B cell (primary cell): ENCODE results near the gene HIRIP3. TPM values are rescaled to one million over a fixed set of nuclear protein-coding genes. Genes with fewer than 3 reads are reported as not detected.
A peak's percentile ranks its signal among the peaks of the same experiment; 100 is the strongest.

Source experiments
- ATAC-seq: fragments of 200-7000 bp; cut with Tn5 transposase; one replicate; pipeline ENCODE4 v1.10.0; 2021; ENCODE audit warnings: low read depth, mild to moderate bottlenecking, moderate number of reproducible peaks, moderate library complexity
- CTCF ChIA-PET: fragments of 350-600 bp; sonication (Branson Sonifier 250); formaldehyde crosslinking; loops from one replicate; lab custom pipeline; 2021; ENCODE audit warnings: antibody characterized with exemption, inconsistent platforms; lab: Charles Lee
- POLR2A ChIA-PET: fragments of 350-600 bp; sonication (Branson Sonifier 250); formaldehyde crosslinking; loops from one replicate; lab custom pipeline; 2021; ENCODE audit warnings: antibody characterized with exemption; lab: Charles Lee
- DNase-seq: peaks from one replicate; pipeline ENCODE4 v3.0.0; 2013
- H2AFZ ChIP-seq: 2 replicates; pipeline ENCODE4 v1.6.1; 2012; ENCODE audit warnings: mild to moderate bottlenecking, low read depth, low read length; ENCODE audit not compliant: insufficient read depth, poor library complexity, severe bottlenecking
- H3K27ac ChIP-seq, 2 donors: 1 replicate in 1 of 2; 2 replicates in 1 of 2; pipeline ENCODE4 v1.5.1; 2012 to 2013; ENCODE audit warnings: low read length in 2 of 2, mild to moderate bottlenecking in 2 of 2, moderate library complexity in 1 of 2
- H3K27me3 ChIP-seq, 4 experiments: fragments of 200-600 bp in 1 of 4; sonication (generic) in 1 of 4; replicated peaks in 1 of 4; 1 replicate in 2 of 4; 2 replicates in 2 of 4; pipeline versions ENCODE4 v1.6.1 to v1.7.0; 2013 to 2016; ENCODE audit warnings: low read length in 3 of 4, mild to moderate bottlenecking in 2 of 4, mixed read lengths in 1 of 4, moderate library complexity in 1 of 4; ENCODE audit not compliant: insufficient read depth in 4 of 4, control insufficient read depth in 3 of 4; ENCODE audit errors: control extremely low read depth in 1 of 4
- H3K36me3 ChIP-seq, 2 experiments: replicated peaks in 1 of 2; 1 replicate in 1 of 2; 2 replicates in 1 of 2; pipeline versions ENCODE4 v1.6.1 to v1.7.1; 2013; ENCODE audit warnings: low read length in 1 of 2; ENCODE audit not compliant: insufficient read depth in 2 of 2, control insufficient read depth in 1 of 2; ENCODE audit errors: control extremely low read depth in 1 of 2, extremely low read depth in 1 of 2
- H3K4me1 ChIP-seq, 2 donors: fragments of 200-600 bp in 1 of 2; sonication (generic) in 1 of 2; 1 replicate in 1 of 2; 2 replicates in 1 of 2; pipeline versions ENCODE4 v1.5.1 to v1.6.1; 2013 to 2017; ENCODE audit warnings: low read length in 2 of 2; ENCODE audit not compliant: control insufficient read depth in 2 of 2, insufficient read depth in 2 of 2
- H3K4me2 ChIP-seq: replicated peaks from 2 replicates; pipeline ENCODE3; 2012; ENCODE audit warnings: mild to moderate bottlenecking, low read depth, low read length; ENCODE audit not compliant: poor library complexity, severe bottlenecking
- H3K4me3 ChIP-seq, 5 experiments: fragments of 200-600 bp in 1 of 5; sonication (generic) in 1 of 5; 1 replicate in 3 of 5; 2 replicates in 2 of 5; pipeline versions ENCODE4 v1.5.1 to v1.7.0; 2011 to 2016; ENCODE audit warnings: low read length in 4 of 5, mild to moderate bottlenecking in 4 of 5, low read depth in 2 of 5, control low read depth in 1 of 5, moderate library complexity in 1 of 5; ENCODE audit not compliant: insufficient read depth in 1 of 5; ENCODE audit errors: control extremely low read depth in 1 of 5, extremely low read depth in 1 of 5
- H3K79me2 ChIP-seq: fragments of 200-600 bp; sonication (generic); one replicate; pipeline ENCODE4 v1.6.0; 2016; ENCODE audit warnings: low read length; ENCODE audit not compliant: control insufficient read depth, insufficient read depth
- H3K9ac ChIP-seq: fragments of 200-600 bp; sonication (generic); 2 replicates; pipeline ENCODE4 v1.6.1; 2017; ENCODE audit warnings: mild to moderate bottlenecking, low read length, moderate library complexity
- H3K9me3 ChIP-seq, 3 donors: one replicate each; pipeline versions ENCODE4 v1.6.1 to v1.7.1; 2013; ENCODE audit warnings: low read length in 2 of 3; ENCODE audit not compliant: control insufficient read depth in 2 of 3, insufficient read depth in 1 of 3; ENCODE audit errors: control extremely low read depth in 1 of 3
- H4K20me1 ChIP-seq: 2 replicates; pipeline ENCODE4 v1.6.0; 2012; ENCODE audit warnings: mild to moderate bottlenecking, low read length; ENCODE audit not compliant: insufficient read depth, control insufficient read depth, poor library complexity, severe bottlenecking
- H3K27ac Mint-ChIP-seq: one replicate; pipeline ENCODE4 v1.8.0; 2021; ENCODE audit warnings: mixed read lengths
- H3K27me3 Mint-ChIP-seq: one replicate; pipeline ENCODE4 v1.8.0; 2021; ENCODE audit warnings: mixed read lengths
- H3K4me1 Mint-ChIP-seq: one replicate; pipeline ENCODE4 v1.8.0; 2021; ENCODE audit warnings: mixed read lengths
- H3K4me3 Mint-ChIP-seq: one replicate; pipeline ENCODE4 v1.8.0; 2021; ENCODE audit warnings: mixed read lengths
- H3K9me3 Mint-ChIP-seq: one replicate; pipeline ENCODE4 v1.8.0; 2022; ENCODE audit warnings: mixed read lengths; ENCODE audit not compliant: insufficient read depth
- EZH2 ChIP-seq: IDR thresholded peaks from 2 replicates; pipeline ENCODE4 v1.6.1; 2012; ENCODE audit warnings: borderline replicate concordance, low read depth, mild to moderate bottlenecking, moderate library complexity, low read length; ENCODE audit not compliant: insufficient read depth, poor library complexity, severe bottlenecking
- WGBS: methylation state at CpG from one replicate; pipeline ENCODE4 v1.1.5; 2013; ENCODE audit warnings: missing lambda C conversion rate; ENCODE audit not compliant: insufficient coverage; 5-methylcytosine and 5-hydroxymethylcytosine counted together
- intact Hi-C: fragments of 100-400 bp; cut with micrococcal nuclease; formaldehyde crosslinking; loops from one replicate; pipeline ENCODE4 v1.10.0; 2022
- polyA plus RNA-seq: library from polyadenylated mRNA; depleted of rRNA; stranded (reverse); fragments of >200 nt; gene quantifications from 2 replicates; pipeline ENCODE4 v1.2.3, GENCODE V29; 2012
- total RNA-seq, 2 donors: library from RNA; stranded (reverse); fragments of 120-200 nt in 1 of 2; gene quantifications; 1 replicate in 1 of 2; 2 replicates in 1 of 2; pipeline versions ENCODE4 v1.2.3 to v1.2.4, GENCODE V29; 2013 to 2022
- TF ChIP-seq, protein P1 (sequence below): fragments of 200-600 bp; IDR thresholded peaks from one replicate; pipeline ENCODE4 v1.8.0; 2022; ENCODE audit warnings: antibody characterized with exemption, mild to moderate bottlenecking

HIRIP3 gene
- total and polyA plus RNA-seq, 2 donors (not counting 1 experiment from before 2014, with no cell fraction given), result 12.2 to 13.9 TPM

DNA sequence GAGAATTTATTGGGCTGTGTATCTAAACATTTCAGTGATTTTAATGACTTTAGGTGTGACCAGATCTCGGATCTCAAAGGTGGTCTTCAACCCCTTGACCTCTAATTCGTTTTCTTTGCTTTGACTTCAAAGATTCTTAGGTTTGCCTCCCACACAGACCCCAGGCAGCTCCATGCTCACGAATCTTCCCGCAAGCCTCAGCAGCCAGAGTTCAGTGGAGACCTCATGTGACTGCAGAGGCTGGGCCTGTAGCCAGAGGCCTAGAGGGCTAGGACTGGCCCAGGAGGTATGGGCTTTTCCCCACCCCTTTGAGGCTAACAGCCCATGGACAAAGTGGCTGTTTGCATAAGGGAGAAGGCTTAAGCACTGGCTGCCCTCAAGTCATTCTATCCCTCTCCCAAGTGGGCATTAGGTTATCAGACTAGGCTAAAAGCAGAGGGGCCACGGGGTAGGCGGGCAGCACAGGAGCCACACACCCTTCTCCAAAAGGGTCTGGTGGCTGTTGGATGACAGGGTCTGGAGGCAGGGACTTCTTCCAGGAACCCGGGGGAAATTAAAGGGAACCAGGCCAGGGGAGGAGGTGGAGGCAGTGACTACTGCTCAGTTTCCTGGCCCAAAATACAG lies 3.0 kb downstream of the HIRIP3 start:
- POLR2A ChIA-PET, result no interaction called here
- Histone ChIP-seq H3K79me2 (peaks cover 13% of the 10 kb centered on the region), H2AFZ (no peak overlapping the region), H3K9me3 (no peaks in the 10 kb centered on the region), H3K27me3 (no peaks in the 10 kb centered on the region), H3K27ac (no peak overlapping the region), H3K9ac (no peak overlapping the region), H3K36me3 (peaks cover 0 to 38% of the 10 kb centered on the region in 2 experiments), H3K4me1 (peaks cover 15 to 22% of the 10 kb centered on the region in 2 donors), H4K20me1 (no peaks in the 10 kb centered on the region), H3K4me2 (no peak overlapping the region), H3K4me3 (no peak overlapping the region)
- no peak for ATAC-seq
- DNase-seq, result no peak
- no peak for TF ChIP-seq EZH2
- TF ChIP-seq, protein P1, sequence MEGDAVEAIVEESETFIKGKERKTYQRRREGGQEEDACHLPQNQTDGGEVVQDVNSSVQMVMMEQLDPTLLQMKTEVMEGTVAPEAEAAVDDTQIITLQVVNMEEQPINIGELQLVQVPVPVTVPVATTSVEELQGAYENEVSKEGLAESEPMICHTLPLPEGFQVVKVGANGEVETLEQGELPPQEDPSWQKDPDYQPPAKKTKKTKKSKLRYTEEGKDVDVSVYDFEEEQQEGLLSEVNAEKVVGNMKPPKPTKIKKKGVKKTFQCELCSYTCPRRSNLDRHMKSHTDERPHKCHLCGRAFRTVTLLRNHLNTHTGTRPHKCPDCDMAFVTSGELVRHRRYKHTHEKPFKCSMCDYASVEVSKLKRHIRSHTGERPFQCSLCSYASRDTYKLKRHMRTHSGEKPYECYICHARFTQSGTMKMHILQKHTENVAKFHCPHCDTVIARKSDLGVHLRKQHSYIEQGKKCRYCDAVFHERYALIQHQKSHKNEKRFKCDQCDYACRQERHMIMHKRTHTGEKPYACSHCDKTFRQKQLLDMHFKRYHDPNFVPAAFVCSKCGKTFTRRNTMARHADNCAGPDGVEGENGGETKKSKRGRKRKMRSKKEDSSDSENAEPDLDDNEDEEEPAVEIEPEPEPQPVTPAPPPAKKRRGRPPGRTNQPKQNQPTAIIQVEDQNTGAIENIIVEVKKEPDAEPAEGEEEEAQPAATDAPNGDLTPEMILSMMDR, result no peak
- WGBS, result 92% methylated on average over 7 of the region's 7 CpGs
- H3K4me1 Mint-ChIP-seq, result peaks cover 30% of the 10 kb centered on the region
- H3K27ac Mint-ChIP-seq, result peak overlapping the region; percentile 53
- H3K4me3 Mint-ChIP-seq, result peak overlapping the region; percentile 32
- no peaks in the 10 kb centered on the region for H3K9me3 Mint-ChIP-seq
- H3K27me3 Mint-ChIP-seq, result no peaks in the 10 kb centered on the region
- intact Hi-C loops, result no loop called here
- CTCF ChIA-PET, result interaction anchor here (1.8 kb wide), 1 partner anchor 19 kb away, joined by 5 read pairs; the partner anchor contains the start of gene TAOK2

DNA sequence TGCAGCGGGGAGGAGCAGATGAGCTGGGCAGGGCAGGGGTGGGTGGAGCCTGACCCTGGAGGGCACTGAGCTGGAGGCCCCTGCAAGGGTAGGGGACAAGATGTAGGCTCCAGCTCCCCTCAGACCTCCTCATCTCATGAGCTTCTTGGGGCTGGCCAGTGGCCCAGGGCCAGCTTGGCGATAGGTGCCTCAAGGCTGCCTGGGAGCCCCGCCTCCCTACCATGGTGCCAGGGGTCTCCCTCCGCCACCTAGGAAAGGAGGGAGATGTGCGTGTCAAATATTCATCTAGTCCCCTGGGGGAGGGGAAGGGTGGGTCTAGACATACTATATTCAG lies 3.9 kb downstream of the HIRIP3 start:
- DNase-seq (no peak), ATAC-seq (no peak)
- ChIA-PET CTCF (no interaction called here), POLR2A (interaction anchor here (1.2 kb wide), 1 partner anchor 11 kb away, joined by 6 read pairs; no protein-coding TSS in a partner anchor)
- Mint-ChIP-seq H3K4me3 (no peak overlapping the region), H3K27ac (no peak overlapping the region), H3K9me3 (no peaks in the 10 kb centered on the region), H3K4me1 (peaks cover 24% of the 10 kb centered on the region), H3K27me3 (no peaks in the 10 kb centered on the region)
- no peak overlapping the region for H2AFZ ChIP-seq
- peaks cover 8 to 15% of the 10 kb centered on the region in 2 donors for H3K4me1 ChIP-seq
- H3K9ac ChIP-seq, result no peak overlapping the region
- no peak for TF ChIP-seq EZH2
- TF ChIP-seq, protein P1, result no peak
- no peaks in the 10 kb centered on the region for H3K9me3 ChIP-seq
- H3K79me2 ChIP-seq, result peaks cover 5% of the 10 kb centered on the region
- H3K27ac ChIP-seq, result no peak overlapping the region
- H3K4me2 ChIP-seq, result no peak overlapping the region
- intact Hi-C loops, result no loop called here
- no CpG with 5 or more reads among the region's 5 CpGs for WGBS
- no peaks in the 10 kb centered on the region for H3K27me3 ChIP-seq
- H3K36me3 ChIP-seq, result peaks cover 0 to 43% of the 10 kb centered on the region in 2 experiments
- H3K4me3 ChIP-seq, result no peak overlapping the region
- H4K20me1 ChIP-seq, result no peaks in the 10 kb centered on the region
